22Rv1 (cell line): ENCODE measurements around the gene GPHN.

Experiments
- CTCF ChIP-seq: fragments of 450-650 bp; IDR thresholded peaks from 2 replicates; pipeline ENCODE4 v1.5.1; 2017; ENCODE audit warnings: mild to moderate bottlenecking
- ZFX ChIP-seq: fragments of 450-650 bp; IDR thresholded peaks from 2 replicates; pipeline ENCODE4 v1.6.1; 2017; ENCODE audit warnings: antibody characterized with exemption, borderline replicate concordance

- TF ChIP-seq CTCF: no peak
- no peak for TF ChIP-seq ZFX
Observed at GRCh38 chr14:66959437-66960050, 451.6 kb downstream of the GPHN start.
